Endothelial cell of umbilical vein (primary cell): ENCODE data around the gene ADAM23. TPM values are rescaled to one million over a fixed set of nuclear protein-coding genes. Genes with fewer than 3 reads are reported as not detected.
"Not testable (repeated sequence)": the region's sequence is repeated elsewhere in the genome, so short reads cannot be mapped to it uniquely, and the experiment has no call there.

Source experiments
- BruUV-seq: library from RNA; stranded (reverse); fragments of 400-500 nt; replicated peaks from 2 replicates; lab custom pipeline; 2021; lab: Mats Ljungman, UMichigan
- CTCF ChIA-PET: fragments of 300-600, 350-600 bp; sonication (Branson Sonifier 250); formaldehyde crosslinking; loops from one replicate; lab custom pipeline; 2021; ENCODE audit warnings: antibody characterized with exemption, inconsistent platforms; lab: Charles Lee
- POLR2A ChIA-PET: fragments of 300-600, 350-600 bp; sonication (Branson Sonifier 250); formaldehyde crosslinking; loops from one replicate; lab custom pipeline; 2021; ENCODE audit warnings: antibody characterized with exemption, inconsistent platforms; lab: Charles Lee
- DNase-seq: peaks from one replicate; pipeline ENCODE4 v3.0.0-alpha.2; 2011; ENCODE audit warnings: low read depth, low spot score
- FAIRE-seq: peaks from 2 replicates; lab custom pipeline; 2011; peaks lifted over from hg19 to GRCh38; lab: Jason Lieb, UNC
- H2AFZ ChIP-seq: 2 replicates; pipeline ENCODE4 v1.6.0; 2012; ENCODE audit warnings: low read depth, low read length, control low read depth, inconsistent platforms
- H3K27ac ChIP-seq: 2 replicates; pipeline ENCODE4 v1.5.1; 2011; ENCODE audit warnings: low read depth, mild to moderate bottlenecking, control low read depth, low read length, moderate library complexity; ENCODE audit not compliant: insufficient read depth
- H3K27me3 ChIP-seq, 2 experiments: 2 replicates each; pipeline versions ENCODE4 v1.6.0 to v1.6.1; 2011; ENCODE audit warnings: low read length in 2 of 2, mixed read lengths in 1 of 2; ENCODE audit not compliant: control insufficient read depth in 2 of 2, insufficient read depth in 2 of 2
- H3K36me3 ChIP-seq, 2 experiments: 2 replicates in 1 of 2; 3 replicates in 1 of 2; pipeline ENCODE4 v1.5.1; 2011; ENCODE audit warnings: low read length in 2 of 2, mild to moderate bottlenecking in 1 of 2, moderate library complexity in 1 of 2; ENCODE audit not compliant: control insufficient read depth in 2 of 2, insufficient read depth in 2 of 2; ENCODE audit errors: extremely low read depth in 1 of 2
- H3K4me1 ChIP-seq: 3 replicates; pipeline ENCODE4 v1.5.1; 2011; ENCODE audit warnings: mild to moderate bottlenecking, low read length; ENCODE audit not compliant: control insufficient read depth, insufficient read depth; ENCODE audit errors: extremely low read depth
- H3K4me2 ChIP-seq: 2 replicates; pipeline ENCODE4 v1.6.1; 2011; ENCODE audit warnings: low read length, control low read depth, mixed read lengths; ENCODE audit not compliant: insufficient read depth
- H3K4me3 ChIP-seq, 3 experiments: fragments of 200-600 bp in 1 of 3; sonication (generic), shearing (Covaris generic) in 1 of 3; replicated peaks in 1 of 3; 2 replicates each; pipeline ENCODE4 v1.5.1; 2011 to 2016; ENCODE audit warnings: control low read depth in 3 of 3, low read length in 3 of 3, mild to moderate bottlenecking in 2 of 3, inconsistent platforms in 1 of 3, low read depth in 1 of 3, moderate library complexity in 1 of 3; ENCODE audit not compliant: insufficient read depth in 1 of 3
- H3K79me2 ChIP-seq: 2 replicates; pipeline ENCODE4 v1.6.0; 2012; ENCODE audit warnings: low read length, inconsistent platforms; ENCODE audit not compliant: control insufficient read depth, insufficient read depth
- H3K9ac ChIP-seq: replicated peaks from 2 replicates; pipeline ENCODE3; 2011; ENCODE audit warnings: low read length, control low read depth; ENCODE audit not compliant: insufficient read depth; ENCODE audit errors: extremely low read depth
- H3K9me1 ChIP-seq: replicated peaks from 3 replicates; pipeline ENCODE4 v1.6.0; 2011; ENCODE audit warnings: mild to moderate bottlenecking, low read length; ENCODE audit not compliant: control insufficient read depth, insufficient read depth; ENCODE audit errors: extremely low read depth
- H3K9me3 ChIP-seq: replicated peaks from 2 replicates; pipeline ENCODE4 v1.5.1; 2012; ENCODE audit warnings: low read length, inconsistent platforms; ENCODE audit not compliant: control insufficient read depth, insufficient read depth
- H4K20me1 ChIP-seq: replicated peaks from 2 replicates; pipeline ENCODE3; 2011; ENCODE audit warnings: mild to moderate bottlenecking, low read length; ENCODE audit not compliant: control insufficient read depth, insufficient read depth; ENCODE audit errors: extremely low read depth
- CTCF ChIP-seq, 2 donors: IDR thresholded peaks; 1 replicate in 1 of 2; 2 replicates in 1 of 2; pipeline ENCODE4 v1.5.1; 2011; ENCODE audit warnings: low read length in 2 of 2, mild to moderate bottlenecking in 2 of 2, moderate library complexity in 2 of 2, control low read depth in 1 of 2, inconsistent platforms in 1 of 2, low read depth in 1 of 2; ENCODE audit not compliant: insufficient read depth in 1 of 2; ENCODE audit errors: extremely low read depth in 1 of 2
- EZH2 ChIP-seq: IDR thresholded peaks from 2 replicates; pipeline ENCODE4 v1.6.1; 2012; ENCODE audit warnings: borderline replicate concordance, low read depth, mild to moderate bottlenecking, moderate library complexity, low read length, inconsistent platforms; ENCODE audit not compliant: severe bottlenecking
- FOS ChIP-seq: IDR thresholded peaks from 2 replicates; pipeline ENCODE4 v1.6.1; 2011; ENCODE audit warnings: mild to moderate bottlenecking, low read length, moderate library complexity, borderline replicate concordance; ENCODE audit not compliant: insufficient read depth
- GATA2 ChIP-seq: IDR thresholded peaks from 2 replicates; pipeline ENCODE4 v1.7.0; 2011; ENCODE audit warnings: low read depth, mild to moderate bottlenecking, moderate library complexity, mixed read lengths, low read length; ENCODE audit not compliant: insufficient read length, insufficient read depth
- JUN ChIP-seq: IDR thresholded peaks from 2 replicates; pipeline ENCODE4 v1.6.1; 2011; ENCODE audit warnings: borderline replicate concordance, low read depth; ENCODE audit not compliant: insufficient read length, insufficient read depth
- MAX ChIP-seq: IDR thresholded peaks from 2 replicates; pipeline ENCODE4 v1.6.1; 2011; ENCODE audit not compliant: insufficient read depth, insufficient read length
- MYC ChIP-seq: IDR thresholded peaks from one replicate; pipeline ENCODE4 v1.6.1; 2011; ENCODE audit warnings: mild to moderate bottlenecking, low read depth, low read length
- POLR2A ChIP-seq: IDR thresholded peaks from 2 replicates; pipeline ENCODE4 v1.6.1; 2012; ENCODE audit warnings: low read depth, mild to moderate bottlenecking, control low read depth, low read length
- POLR2AphosphoS5 ChIP-seq: IDR thresholded peaks from 2 replicates; pipeline ENCODE4 v1.6.1; 2012; ENCODE audit warnings: low read depth, mild to moderate bottlenecking, control low read depth, low read length, moderate library complexity; ENCODE audit not compliant: insufficient read depth
- dilution Hi-C: fragments of 300-500 bp; cut with MboI; formaldehyde crosslinking; loops from one replicate; pipeline ENCODE4 v1.15.0; 2019; ENCODE audit warnings: low sequenced_read_pairs; ENCODE audit not compliant: extremely low pct_ligation_motif_present
- intact Hi-C: fragments of 100-400 bp; cut with micrococcal nuclease; formaldehyde crosslinking; loops from one replicate; pipeline ENCODE4 v1.10.0; 2022
- polyA plus RNA-seq, 4 experiments: library from polyadenylated mRNA; depleted of rRNA in 3 of 4; stranded (reverse) in 3 of 4; unstranded in 1 of 4; fragments of >200 nt; gene quantifications; 2 replicates each; pipeline versions ENCODE4 v1.2.1 to v1.2.3, GENCODE V29; 2011 to 2012; ENCODE audit warnings: missing spikeins in 1 of 4
- total RNA-seq: library from RNA; stranded (reverse); gene quantifications from 2 replicates; pipeline ENCODE4 v1.2.3, GENCODE V29; 2021

Gene ADAM23
- total and polyA plus RNA-seq, 2 donors (not counting 3 experiments of a cell fraction or from before 2014, with no cell fraction given) = 20.6 to 38.5 TPM

GRCh38 chr2:206396211-206396610 is 47.1 kb upstream of the ADAM23 start:
- no peak overlapping the region for H3K4me2 ChIP-seq
- ChIA-PET POLR2A (no interaction called here), CTCF (interaction anchor here (1.0 kb wide), 1 partner anchor 40 kb away, joined by 3 read pairs; no protein-coding TSS in a partner anchor)
- no peak overlapping the region for H2AFZ ChIP-seq
- H3K9me3 ChIP-seq = no peaks in the 10 kb centered on the region
- no peak overlapping the region for H3K27ac ChIP-seq
- H3K36me3 ChIP-seq = no peaks in the 10 kb centered on the region
- no TSS peak for BruUV-seq
- TF ChIP-seq MAX (no peak), EZH2 (no peak), POLR2A (no peak), MYC (no peak), GATA2 (no peak), POLR2AphosphoS5 (no peak), CTCF (IDR thresholded peaks at IDR 0.05; ENCODE audit: extremely low read depth in 1 of 2, insufficient read depth in 1 of 2, low read depth in 1 of 2, low read length in 2 of 2) (no peak), FOS (no peak), JUN (no peak)
- H3K4me3 ChIP-seq = no peak overlapping the region
- no peaks in the 10 kb centered on the region for H3K4me1 ChIP-seq
- no peaks in the 10 kb centered on the region for H4K20me1 ChIP-seq
- H3K9ac ChIP-seq = no peak overlapping the region
- H3K9me1 ChIP-seq = no peaks in the 10 kb centered on the region
- dilution Hi-C loops = no loop called here
- no peaks in the 10 kb centered on the region for H3K79me2 ChIP-seq
- FAIRE-seq (no peak), DNase-seq (no peak)
- intact Hi-C loops = no loop called here
- H3K27me3 ChIP-seq = no peaks in the 10 kb centered on the region

- H2AFZ ChIP-seq, intact Hi-C loops, H3K9ac ChIP-seq, H3K36me3 ChIP-seq, H3K27me3 ChIP-seq, POLR2A ChIA-PET, H3K9me3 ChIP-seq, dilution Hi-C loops, H3K4me1 ChIP-seq, H3K4me2 ChIP-seq, FAIRE-seq, H3K27ac ChIP-seq, H3K79me2 ChIP-seq, DNase-seq, BruUV-seq, CTCF ChIA-PET, H4K20me1 ChIP-seq, H3K9me1 ChIP-seq, H3K4me3 ChIP-seq: not testable (repeated sequence)
These were observed 40.3 kb upstream of the ADAM23 start for GRCh38 chr2:206402956-206403569.
